ENCODE measurements around the gene SLC51A. TPM values are rescaled to one million over a fixed set of nuclear protein-coding genes. Genes with fewer than 3 reads are reported as not detected.

SLC51A gene
- total RNA-seq, 4 donors from 2014 or later = 0.39 to 1.4 TPM; not detected in 2

GRCh38 chr3:196251918-196252317, 35.6 kb downstream of the SLC51A start:
- Histone ChIP-seq H3K27me3 (no peaks in the 10 kb centered on the region), H3K4me1 (peaks cover 3 to 5% of the 10 kb centered on the region in 2 donors), H3K9me3 (no peaks in the 10 kb centered on the region), H3K4me3 (no peak overlapping the region), H3K36me3 (peaks cover 0 to 41% of the 10 kb centered on the region in 2 donors), H3K27ac (no peak overlapping the region)
- TF ChIP-seq POLR2A (IDR thresholded peaks at IDR 0.05) = no peak
- TF ChIP-seq CTCF (IDR thresholded peaks at IDR 0.05 in 4 of 5, conservative IDR thresholded peaks at IDR 0.05 in 1 of 5) = no peak
- DNase-seq (no peak), ATAC-seq (no peak)
- intact Hi-C loops (cut with DNase I; ENCODE audit: low total_unique reads) (loop anchor here (10.0 kb wide), 1 partner anchor 433 kb away; no protein-coding TSS in a partner anchor), in situ Hi-C loops (cut with MboI; ENCODE audit: low sequenced_read_pairs in 4 of 4) (loop anchor here in 2 of 4 donors (10.0 kb wide), 2 partner anchors 63 to 273 kb away; partner anchors contain the start of gene DYNLT2B (in 1 of the 2))

- intact Hi-C loops (cut with DNase I; ENCODE audit: low total_unique reads) = loop anchor here (2.0 to 10.0 kb wide), 4 partner anchors 63 to 430 kb away; partner anchors contain the start of genes DYNLT2B and UBXN7
- in situ Hi-C loops (cut with MboI; ENCODE audit: low sequenced_read_pairs in 4 of 4) = loop anchor here (5.0 to 10.0 kb wide), 3 partner anchors 60 to 270 kb away; partner anchors contain the start of gene DYNLT2B (in 1 of the 4)
- TF ChIP-seq CTCF (IDR thresholded peaks at IDR 0.05 in 4 of 5, conservative IDR thresholded peaks at IDR 0.05 in 1 of 5) = no peak
- no peak for TF ChIP-seq POLR2A (IDR thresholded peaks at IDR 0.05)
- Histone ChIP-seq H3K4me3 (no peak overlapping the region), H3K27ac (peak overlapping the region in 1 of 4 donors; percentile 15), H3K36me3 (peaks cover 0 to 37% of the 10 kb centered on the region in 2 donors), H3K4me1 (peaks cover 3 to 5% of the 10 kb centered on the region in 2 donors), H3K9me3 (no peaks in the 10 kb centered on the region), H3K27me3 (no peaks in the 10 kb centered on the region)
- no peak for ATAC-seq
- DNase-seq = no peak
These were observed 38.3 kb downstream of the SLC51A start for GRCh38 chr3:196254376-196255283.

GRCh38 chr3:196255776-196256175, 39.4 kb downstream of the SLC51A start:
- ATAC-seq (no peak), DNase-seq (no peak)
- Histone ChIP-seq H3K9me3 (no peaks in the 10 kb centered on the region), H3K36me3 (peaks cover 0 to 41% of the 10 kb centered on the region in 2 donors), H3K4me3 (no peak overlapping the region), H3K27me3 (no peaks in the 10 kb centered on the region), H3K4me1 (peaks cover 3 to 5% of the 10 kb centered on the region in 2 donors), H3K27ac (no peak overlapping the region)
- TF ChIP-seq POLR2A (IDR thresholded peaks at IDR 0.05) (no peak), CTCF (IDR thresholded peaks at IDR 0.05 in 4 of 5, conservative IDR thresholded peaks at IDR 0.05 in 1 of 5) (no peak)
- intact Hi-C loops (cut with DNase I; ENCODE audit: low total_unique reads) (loop anchor here (2.0 to 10.0 kb wide), 4 partner anchors 62 to 429 kb away; partner anchors contain the start of genes DYNLT2B and UBXN7), in situ Hi-C loops (cut with MboI; ENCODE audit: low sequenced_read_pairs in 4 of 4) (loop anchor here (5.0 to 10.0 kb wide), 3 partner anchors 59 to 269 kb away; partner anchors contain the start of gene DYNLT2B (in 1 of the 4))

GRCh38 chr3:196260784-196261183, 44.5 kb downstream of the SLC51A start:
- Histone ChIP-seq H3K27me3 (no peaks in the 10 kb centered on the region), H3K4me1 (no peaks in the 10 kb centered on the region), H3K36me3 (peaks cover 0 to 43% of the 10 kb centered on the region in 2 donors), H3K4me3 (no peak overlapping the region), H3K27ac (no peak overlapping the region), H3K9me3 (no peaks in the 10 kb centered on the region)
- DNase-seq (no peak), ATAC-seq (no peak)
- TF ChIP-seq CTCF (IDR thresholded peaks at IDR 0.05 in 4 of 5, conservative IDR thresholded peaks at IDR 0.05 in 1 of 5) (no peak), POLR2A (IDR thresholded peaks at IDR 0.05) (no peak)
- in situ Hi-C loops (cut with MboI; ENCODE audit: low sequenced_read_pairs in 4 of 4) = no loop called here
- intact Hi-C loops (cut with DNase I; ENCODE audit: low total_unique reads) = no loop called here
